ENCODE measurements around the gene ZNF771.

ZNF771 gene

GRCh38 chr16:30416624-30417528, 9.5 kb downstream of the ZNF771 start:
- Histone ChIP-seq H2AFZ (ENCODE audit: low read depth, low read length) (no peak overlapping the region), H3K4me3 (ENCODE audit: low read length) (no peak overlapping the region), H3K4me1 (ENCODE audit: insufficient read depth, low read length) (no peaks in the 10 kb centered on the region), H3K9me3 (ENCODE audit: low read length) (no peaks in the 10 kb centered on the region), H3K27me3 (ENCODE audit: insufficient read depth, low read length) (no peaks in the 10 kb centered on the region), H3K36me3 (ENCODE audit: insufficient read depth, low read length) (peaks cover 37% of the 10 kb centered on the region)

GRCh38 chr16:30417529-30418349, 10.3 kb downstream of the ZNF771 start:
- Histone ChIP-seq H3K9me3 (ENCODE audit: low read length) (no peaks in the 10 kb centered on the region), H3K4me3 (ENCODE audit: low read length) (no peak overlapping the region), H3K36me3 (ENCODE audit: insufficient read depth, low read length) (peaks cover 42% of the 10 kb centered on the region), H3K4me1 (ENCODE audit: insufficient read depth, low read length) (no peaks in the 10 kb centered on the region), H2AFZ (ENCODE audit: low read depth, low read length) (no peak overlapping the region), H3K27me3 (ENCODE audit: insufficient read depth, low read length) (no peaks in the 10 kb centered on the region)

GRCh38 chr16:30418350-30419181, 11.2 kb downstream of the ZNF771 start:
- no peaks in the 10 kb centered on the region for H3K4me1 ChIP-seq (ENCODE audit: insufficient read depth, low read length)
- no peaks in the 10 kb centered on the region for H3K27me3 ChIP-seq (ENCODE audit: insufficient read depth, low read length)
- H3K9me3 ChIP-seq (ENCODE audit: low read length) = no peaks in the 10 kb centered on the region
- no peak overlapping the region for H2AFZ ChIP-seq (ENCODE audit: low read depth, low read length)
- H3K36me3 ChIP-seq (ENCODE audit: insufficient read depth, low read length) = peaks cover 42% of the 10 kb centered on the region
- H3K4me3 ChIP-seq (ENCODE audit: low read length) = no peak overlapping the region

- H3K27me3 ChIP-seq (ENCODE audit: insufficient read depth, low read length) = no peaks in the 10 kb centered on the region
- H3K9me3 ChIP-seq (ENCODE audit: low read length) = no peaks in the 10 kb centered on the region
- H3K4me3 ChIP-seq (ENCODE audit: low read length) = no peak overlapping the region
- H3K36me3 ChIP-seq (ENCODE audit: insufficient read depth, low read length) = peaks cover 50% of the 10 kb centered on the region
- no peaks in the 10 kb centered on the region for H3K4me1 ChIP-seq (ENCODE audit: insufficient read depth, low read length)
- no peak overlapping the region for H2AFZ ChIP-seq (ENCODE audit: low read depth, low read length)
Measured at GRCh38 chr16:30421010-30421409, 13.6 kb downstream of the ZNF771 start.

- peaks cover 9% of the 10 kb centered on the region for H3K4me1 ChIP-seq (ENCODE audit: insufficient read depth, low read length)
- no peaks in the 10 kb centered on the region for H3K27me3 ChIP-seq (ENCODE audit: insufficient read depth, low read length)
- H3K36me3 ChIP-seq (ENCODE audit: insufficient read depth, low read length) = peaks cover 26% of the 10 kb centered on the region
- no peaks in the 10 kb centered on the region for H3K9me3 ChIP-seq (ENCODE audit: low read length)
- no peak overlapping the region for H3K4me3 ChIP-seq (ENCODE audit: low read length)
- no peak overlapping the region for H2AFZ ChIP-seq (ENCODE audit: low read depth, low read length)
Measured at GRCh38 chr16:30428055-30428454, 20.6 kb downstream of the ZNF771 start.

- peaks cover 16% of the 10 kb centered on the region for H3K36me3 ChIP-seq (ENCODE audit: insufficient read depth, low read length)
- H3K4me1 ChIP-seq (ENCODE audit: insufficient read depth, low read length) = peaks cover 9% of the 10 kb centered on the region
- H3K27me3 ChIP-seq (ENCODE audit: insufficient read depth, low read length) = no peaks in the 10 kb centered on the region
- H2AFZ ChIP-seq (ENCODE audit: low read depth, low read length) = peak overlapping the region; percentile 53
- H3K4me3 ChIP-seq (ENCODE audit: low read length) = peak overlapping the region; percentile 78
- no peaks in the 10 kb centered on the region for H3K9me3 ChIP-seq (ENCODE audit: low read length)
Measured at GRCh38 chr16:30429418-30429677, 21.9 kb downstream of the ZNF771 start.

GRCh38 chr16:30429678-30430427, 22.4 kb downstream of the ZNF771 start, which contains the start of gene DCTPP1:
Gene DCTPP1 (minus strand): TSS chr16:30430030. CDS start chr16:30429980, 50 bp downstream.
- H3K4me1 ChIP-seq (ENCODE audit: insufficient read depth, low read length) = peaks cover 9% of the 10 kb centered on the region
- peak within 1 kb of the TSS; percentile 78 for H3K4me3 ChIP-seq (ENCODE audit: low read length)
- no peaks in the 10 kb centered on the region for H3K9me3 ChIP-seq (ENCODE audit: low read length)
- peak within 1 kb of the TSS; percentile 53 for H2AFZ ChIP-seq (ENCODE audit: low read depth, low read length)
- no peaks in the 10 kb centered on the region for H3K27me3 ChIP-seq (ENCODE audit: insufficient read depth, low read length)
- H3K36me3 ChIP-seq (ENCODE audit: insufficient read depth, low read length) = peaks cover 12% of the 10 kb centered on the region

- Histone ChIP-seq H3K4me1 (ENCODE audit: insufficient read depth, low read length) (peaks cover 9% of the 10 kb centered on the region), H3K4me3 (ENCODE audit: low read length) (peak overlapping the region; percentile 78), H3K9me3 (ENCODE audit: low read length) (no peaks in the 10 kb centered on the region), H3K27me3 (ENCODE audit: insufficient read depth, low read length) (peaks cover 1% of the 10 kb centered on the region), H3K36me3 (ENCODE audit: insufficient read depth, low read length) (peaks cover 12% of the 10 kb centered on the region), H2AFZ (ENCODE audit: low read depth, low read length) (peak overlapping the region; percentile 53)
Measured at GRCh38 chr16:30430428-30430970, 23.1 kb downstream of the ZNF771 start.

- Histone ChIP-seq H2AFZ (ENCODE audit: low read depth, low read length) (no peak overlapping the region), H3K27me3 (ENCODE audit: insufficient read depth, low read length) (peaks cover 7% of the 10 kb centered on the region), H3K36me3 (ENCODE audit: insufficient read depth, low read length) (no peaks in the 10 kb centered on the region), H3K4me1 (ENCODE audit: insufficient read depth, low read length) (peaks cover 6% of the 10 kb centered on the region), H3K4me3 (ENCODE audit: low read length) (no peak overlapping the region), H3K9me3 (ENCODE audit: low read length) (no peaks in the 10 kb centered on the region)
Measured at GRCh38 chr16:30434852-30435251, 27.4 kb downstream of the ZNF771 start.

- Histone ChIP-seq H3K4me3 (ENCODE audit: low read length) (no peak overlapping the region), H3K36me3 (ENCODE audit: insufficient read depth, low read length) (no peaks in the 10 kb centered on the region), H2AFZ (ENCODE audit: low read depth, low read length) (no peak overlapping the region), H3K27me3 (ENCODE audit: insufficient read depth, low read length) (peaks cover 7% of the 10 kb centered on the region), H3K9me3 (ENCODE audit: low read length) (no peaks in the 10 kb centered on the region), H3K4me1 (ENCODE audit: insufficient read depth, low read length) (no peaks in the 10 kb centered on the region)
Measured at GRCh38 chr16:30437511-30438046, 30.2 kb downstream of the ZNF771 start.

- H3K36me3 ChIP-seq (ENCODE audit: insufficient read depth, low read length) = peaks cover 3% of the 10 kb centered on the region
- peaks cover 2% of the 10 kb centered on the region for H3K9me3 ChIP-seq (ENCODE audit: low read length)
- H3K4me1 ChIP-seq (ENCODE audit: insufficient read depth, low read length) = no peaks in the 10 kb centered on the region
- H3K4me3 ChIP-seq (ENCODE audit: low read length) = no peak overlapping the region
- H3K27me3 ChIP-seq (ENCODE audit: insufficient read depth, low read length) = peaks cover 7% of the 10 kb centered on the region
- no peak overlapping the region for H2AFZ ChIP-seq (ENCODE audit: low read depth, low read length)
Measured at GRCh38 chr16:30438835-30439234, 31.4 kb downstream of the ZNF771 start.
